Amygdala (tissue), 56 donors: ENCODE measurements around the gene WDFY2.
A peak's percentile ranks its signal among the peaks of the same experiment; 100 is the strongest.
"Not testable (repeated sequence)": the region's sequence is repeated elsewhere in the genome, so short reads cannot be mapped to it uniquely, and the experiment has no call there.

ENCODE experiments used
- DNase-seq, 56 donors: peaks; one replicate each; lab custom pipeline; 2025; lab: John Stamatoyannopoulos, UW

WDFY2 gene

DNA sequence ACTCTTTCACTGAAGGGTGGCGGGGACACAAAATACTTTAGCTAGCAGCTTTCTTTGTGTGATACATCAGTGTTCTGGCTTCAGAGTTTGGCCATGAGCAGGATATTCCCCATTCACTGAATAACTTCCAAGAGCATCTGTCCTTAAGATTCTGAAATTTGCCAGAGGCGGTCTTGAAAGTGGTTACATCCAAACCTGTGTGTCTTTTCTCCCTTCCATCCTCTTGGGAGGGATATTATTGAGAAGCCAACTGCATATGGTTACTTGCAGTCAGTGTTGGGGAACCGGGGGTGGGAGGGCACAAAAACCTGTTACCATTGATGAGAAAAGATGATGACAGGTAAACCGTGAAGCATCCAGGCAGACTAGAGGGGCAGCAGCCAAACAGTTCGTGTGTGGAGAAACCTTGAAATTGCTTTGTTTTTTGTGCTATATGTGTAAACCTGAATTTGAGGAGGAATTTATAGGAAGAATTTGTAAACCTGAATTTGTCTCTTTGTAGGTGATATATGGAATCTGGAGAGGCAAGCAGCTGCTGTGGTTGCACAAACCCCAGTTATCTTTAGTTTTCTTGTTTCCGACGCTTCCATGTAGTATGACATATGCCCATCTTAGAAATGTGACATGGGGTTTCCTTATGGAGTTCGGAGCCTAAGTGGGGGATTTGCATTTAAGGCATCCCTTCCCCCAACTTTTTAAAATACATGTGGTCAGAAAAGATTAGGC lies 104.8 kb downstream of the WDFY2 start:
- DNase-seq: peak in 3 of 56 donors; percentile 16 to 26 (median 21)

DNA sequence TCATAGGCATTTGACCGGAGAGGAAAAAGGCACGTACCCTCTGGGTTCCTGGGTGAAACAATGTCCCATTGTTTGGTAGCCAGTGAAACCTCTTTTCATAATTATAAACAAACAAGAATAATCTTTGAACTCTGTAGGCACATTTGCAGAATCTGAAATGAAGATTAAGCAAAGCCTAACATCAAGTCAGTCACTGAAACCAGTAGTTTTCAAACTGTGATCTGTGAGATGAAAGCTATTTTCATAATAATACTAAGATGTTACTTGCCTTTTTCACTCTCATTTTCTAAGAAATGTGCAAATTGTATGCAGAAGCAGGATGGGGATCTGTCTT lies 105.4 kb downstream of the WDFY2 start:
- peak in 9 of 56 donors; percentile 2 to 36 (median 16) for DNase-seq

DNA sequence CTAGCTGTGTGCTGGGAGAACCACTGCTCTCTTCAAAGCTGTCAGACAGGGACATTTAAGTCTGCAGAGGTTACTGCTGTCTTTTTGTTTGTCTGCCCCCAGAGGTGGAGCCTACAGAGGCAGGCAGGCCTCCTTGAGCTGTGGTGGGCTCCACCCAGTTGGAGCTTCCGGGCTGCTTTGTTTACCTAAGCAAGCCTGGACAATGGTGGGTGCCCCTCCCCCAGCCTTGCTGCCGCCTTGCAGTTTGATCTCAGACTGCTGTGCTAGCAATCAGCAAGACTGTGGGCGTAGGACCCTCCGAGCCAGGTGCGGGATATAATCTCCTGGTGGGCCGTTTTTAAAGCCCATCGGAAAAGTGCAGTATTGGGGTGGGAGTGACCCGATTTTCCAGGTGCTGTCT lies 111.4 kb downstream of the WDFY2 start:
- DNase-seq: not testable (repeated sequence)

DNA sequence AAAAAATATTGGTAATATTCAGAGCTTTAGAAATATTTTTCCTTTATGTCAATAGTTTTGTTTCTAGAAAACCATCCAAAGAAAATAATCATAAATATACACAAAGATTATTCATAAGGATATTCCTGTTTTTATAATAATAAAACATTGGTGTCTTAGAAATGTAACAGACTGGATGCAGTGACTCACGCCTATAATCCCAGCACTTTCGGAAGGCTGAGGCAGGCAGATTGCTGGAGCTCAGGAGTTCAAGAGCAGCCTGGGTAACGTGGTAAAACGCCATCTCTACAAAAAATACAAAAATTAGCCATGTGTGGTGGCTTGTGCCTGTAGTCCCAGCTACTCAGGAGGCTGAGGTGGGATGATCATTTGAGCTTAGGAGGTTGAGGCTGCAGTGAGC lies 112.9 kb downstream of the WDFY2 start:
- DNase-seq: no peak

DNA sequence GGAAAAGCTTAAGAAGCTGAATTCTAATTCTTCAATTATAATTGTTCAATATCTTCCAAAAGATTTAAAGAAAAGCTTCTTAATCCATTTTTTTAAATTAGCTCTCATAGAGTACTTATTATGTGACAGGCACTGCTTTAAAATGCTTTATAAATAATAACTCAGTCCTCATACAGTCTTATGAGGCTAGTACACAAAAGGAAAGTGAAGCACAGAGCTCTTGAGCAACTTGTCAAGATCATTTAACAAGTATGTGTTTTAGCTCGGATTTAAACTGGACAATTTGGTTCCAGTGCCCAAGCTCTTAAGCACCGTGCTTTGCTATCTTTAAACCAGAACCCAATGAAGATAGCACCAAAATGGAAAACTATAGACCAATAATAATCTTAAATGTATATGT lies 113.6 kb downstream of the WDFY2 start:
- DNase-seq: no peak

DNA sequence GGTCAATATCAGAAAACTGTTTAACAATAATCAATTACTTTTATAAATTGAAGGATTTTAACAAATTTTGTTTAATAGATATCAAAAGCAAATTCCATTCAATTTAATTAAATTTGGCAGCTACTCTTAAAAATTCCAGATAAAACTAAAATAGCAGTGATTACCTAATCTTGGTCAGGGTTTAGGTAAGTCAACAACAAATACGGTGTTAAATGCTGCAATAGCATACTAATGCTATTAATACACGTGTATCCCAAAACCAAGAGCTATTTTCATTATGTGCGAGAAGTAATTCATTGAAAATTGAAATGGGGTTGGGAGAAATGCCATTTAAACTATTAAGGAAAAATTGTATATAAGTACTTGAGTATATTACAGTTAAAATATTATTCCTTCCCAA lies 114.1 kb downstream of the WDFY2 start:
- no peak for DNase-seq

DNA sequence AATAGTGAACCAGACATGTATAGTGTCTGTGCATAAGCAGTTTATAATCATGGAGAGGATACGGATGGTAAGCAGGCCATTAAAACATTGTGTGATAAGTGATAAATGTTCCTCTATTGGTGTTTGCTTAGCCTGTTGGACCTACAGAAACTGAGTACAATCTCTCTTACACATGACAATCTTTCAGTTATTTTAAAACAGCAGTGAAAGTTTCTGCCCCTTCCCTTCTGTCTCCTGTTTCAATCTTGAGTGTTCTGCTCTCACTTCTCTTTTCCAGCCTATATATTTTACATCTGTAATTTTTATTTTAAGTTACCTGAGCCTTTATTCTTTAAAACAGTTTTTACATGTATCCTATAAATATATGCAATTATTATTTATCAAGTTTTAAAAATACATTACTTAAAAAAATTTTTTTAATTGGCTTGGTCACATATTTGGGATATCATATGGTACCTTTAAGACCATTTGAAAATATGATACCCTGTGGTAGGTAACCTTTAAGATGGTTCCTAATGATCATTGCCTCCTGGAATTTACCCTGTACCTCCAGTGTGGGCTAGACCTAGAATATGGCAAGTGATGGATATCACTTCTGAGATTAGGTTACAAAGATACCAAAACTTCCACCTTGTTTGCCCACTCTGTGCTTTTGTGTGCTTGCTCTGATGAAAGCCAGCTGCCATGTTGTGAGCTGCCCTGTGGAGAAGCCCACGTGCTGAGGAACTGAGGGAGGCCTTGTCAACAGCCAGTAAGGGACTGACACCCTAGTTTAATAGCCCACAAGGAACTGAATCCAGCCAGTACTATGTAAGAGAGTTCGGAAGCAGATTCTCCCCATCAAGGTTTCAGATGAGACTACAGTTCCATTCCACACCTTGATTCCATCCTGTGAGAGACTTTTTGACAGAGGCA lies 120.4 kb downstream of the WDFY2 start:
- DNase-seq: no peak

DNA sequence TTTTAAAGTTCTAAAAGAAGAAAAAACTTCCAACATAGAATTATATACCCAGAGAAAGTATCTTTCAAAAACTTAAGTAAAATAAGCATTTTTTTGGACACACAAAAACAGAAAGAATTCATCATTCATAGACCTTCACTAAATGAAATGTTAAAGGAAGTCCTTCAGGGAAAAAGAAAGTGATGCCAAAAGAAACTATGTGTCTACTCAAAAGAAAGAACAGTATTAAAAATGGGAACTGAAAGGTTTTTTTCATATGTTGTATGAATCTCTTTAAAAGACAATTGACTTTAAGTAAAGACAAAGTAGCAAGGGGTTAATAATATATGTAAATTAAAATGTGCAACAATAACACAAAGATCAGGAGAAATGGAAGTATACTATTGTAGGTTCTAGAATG lies 123.2 kb downstream of the WDFY2 start:
- DNase-seq: no peak

DNA sequence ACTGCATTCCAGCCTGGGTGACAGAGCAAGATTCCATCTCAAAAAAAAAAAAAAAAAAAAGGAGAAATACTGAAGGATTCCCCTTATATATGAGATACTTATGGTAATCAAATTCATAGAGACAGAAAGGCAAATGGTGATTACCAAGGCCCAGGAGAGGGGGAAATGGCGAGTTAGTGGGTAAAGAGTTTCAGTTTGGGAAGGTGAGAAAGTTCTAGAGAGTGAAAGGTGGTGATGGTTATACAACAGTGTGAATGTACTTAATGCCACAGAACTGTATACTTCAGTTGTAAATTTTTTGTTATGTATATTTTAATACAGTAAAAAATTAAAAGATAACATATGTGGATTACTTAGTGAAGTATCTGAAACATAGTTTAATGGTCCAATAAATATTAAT lies 129.5 kb downstream of the WDFY2 start:
- no peak for DNase-seq

DNA sequence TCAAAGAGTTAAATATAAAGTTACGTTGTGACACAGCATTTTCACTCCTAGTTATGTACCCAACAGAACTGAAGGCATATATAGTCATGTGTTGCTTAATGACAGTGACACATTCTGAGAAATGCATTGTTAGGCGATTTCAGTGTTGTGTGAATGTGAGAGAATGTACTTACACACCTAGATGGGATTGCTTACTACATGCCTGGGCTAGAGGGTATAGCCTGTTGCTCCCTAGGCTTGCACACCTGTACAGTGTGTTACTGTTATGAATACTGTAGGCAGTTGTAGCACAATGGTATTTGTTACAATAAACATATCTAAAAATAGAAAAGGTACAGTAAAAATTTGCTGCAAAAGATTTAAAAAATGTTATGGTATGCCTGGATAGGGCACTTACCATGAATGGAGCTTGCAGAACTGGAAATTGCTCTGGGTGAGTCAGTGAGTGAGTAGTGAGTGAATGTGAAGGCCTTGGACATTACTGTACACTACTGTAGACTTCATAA lies 130.5 kb downstream of the WDFY2 start:
- no peak for DNase-seq

DNA sequence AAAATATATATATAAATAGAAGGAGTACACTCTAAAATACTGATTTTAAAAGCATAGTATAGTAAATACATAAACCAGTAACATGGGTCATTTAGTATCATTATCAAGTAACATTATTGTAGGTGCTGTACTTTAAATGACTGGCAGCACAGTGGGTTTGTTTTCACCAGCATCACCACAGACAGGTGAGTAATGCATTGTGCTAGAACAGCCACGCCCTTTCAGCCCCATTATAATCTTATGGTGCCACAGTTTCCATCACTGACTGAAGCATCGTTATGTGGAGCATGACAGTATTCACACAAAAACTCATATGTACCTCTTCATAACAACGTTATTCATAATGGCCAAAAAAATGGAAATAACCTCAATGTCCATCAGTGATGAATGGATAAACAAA lies 131.4 kb downstream of the WDFY2 start:
- no peak for DNase-seq

DNA sequence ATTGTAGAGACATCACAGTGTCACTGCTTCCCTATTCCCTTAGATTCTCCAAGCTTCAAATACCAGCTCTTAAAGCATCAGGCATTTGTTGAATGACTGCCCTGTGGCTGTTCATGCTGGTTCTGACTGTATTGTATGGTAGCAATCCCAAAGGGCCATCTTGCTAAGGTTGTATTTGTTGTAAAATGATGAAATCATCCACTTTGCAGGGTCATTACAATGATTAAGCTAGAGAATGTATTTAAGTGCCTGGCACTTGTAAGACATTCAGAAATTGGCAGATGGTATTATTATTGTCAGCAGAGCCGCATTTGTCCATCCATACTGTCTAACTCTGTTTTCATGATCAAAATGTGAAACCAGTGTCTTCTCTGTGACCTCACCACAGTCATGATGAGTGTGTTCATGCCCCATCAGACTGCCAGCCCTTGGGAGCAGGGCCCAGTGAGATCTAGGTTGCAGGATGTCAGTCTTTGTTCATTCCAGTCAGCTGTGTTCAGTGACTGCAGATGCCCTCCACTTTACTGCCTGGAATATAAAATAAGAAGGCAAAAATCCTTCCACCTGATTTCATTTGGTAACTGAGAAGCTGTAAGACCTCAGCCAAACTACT lies 133.6 kb downstream of the WDFY2 start:
- peak in 2 of 56 donors; percentile 23 to 33 for DNase-seq

DNA sequence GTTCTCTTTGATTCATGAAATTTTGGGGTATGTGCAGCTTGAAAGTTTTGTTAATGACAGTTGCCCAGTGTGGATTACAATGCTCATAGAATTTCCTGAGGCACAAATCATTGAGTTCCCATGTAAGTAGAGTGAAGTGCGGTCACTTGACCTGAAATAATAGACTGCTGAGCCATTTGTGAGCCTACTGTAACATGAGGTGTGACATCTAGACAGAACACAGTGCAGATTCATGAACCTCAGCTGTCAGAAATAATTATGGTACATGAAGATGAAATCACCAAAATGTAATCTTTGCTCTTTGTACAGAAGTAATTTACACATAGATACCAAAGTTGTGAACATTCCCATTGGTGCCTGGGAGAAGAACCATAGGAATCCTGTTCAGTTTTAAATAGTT lies 135.1 kb downstream of the WDFY2 start:
- no peak for DNase-seq

DNA sequence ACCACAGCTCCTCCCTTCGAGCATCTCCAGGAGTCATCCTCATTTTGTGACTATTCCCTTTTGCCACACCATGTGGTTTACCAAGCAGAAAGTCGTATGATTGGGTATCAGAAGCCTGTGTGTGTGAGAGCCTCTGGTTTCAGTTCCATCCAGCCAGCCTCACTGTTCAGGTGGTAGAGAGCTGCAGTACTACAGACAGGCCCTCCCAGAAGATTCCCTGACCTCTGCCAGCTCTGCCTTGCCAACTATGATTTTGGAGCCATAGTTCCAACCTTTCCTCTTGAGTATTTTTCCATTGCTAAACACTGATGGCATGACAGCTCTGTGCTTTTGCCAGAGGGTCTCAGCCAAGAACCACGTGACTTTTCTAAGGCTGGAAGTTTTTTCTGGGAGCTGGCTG lies 137.2 kb downstream of the WDFY2 start:
- DNase-seq: peak in 5 of 56 donors; percentile 19 to 39 (median 22)

DNA sequence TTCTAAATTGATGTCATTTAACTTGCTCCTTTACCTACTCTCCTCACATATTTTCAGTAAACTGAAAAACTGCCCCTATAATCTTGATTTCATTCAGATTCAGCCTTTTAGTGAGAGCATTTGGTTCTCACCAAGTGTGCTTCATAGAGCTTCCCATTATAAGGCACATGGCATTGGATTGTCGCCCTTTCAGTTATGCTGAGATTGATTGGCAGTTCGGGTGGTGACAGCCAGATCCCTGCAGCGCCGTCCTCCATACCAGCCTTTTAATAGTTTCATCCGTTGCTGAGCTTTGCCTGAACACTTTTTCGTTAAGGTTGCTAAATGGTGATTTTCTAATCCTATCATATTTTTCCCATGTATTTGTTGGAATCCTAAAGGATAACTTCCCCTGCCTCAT lies 139.3 kb downstream of the WDFY2 start:
- peak in 2 of 56 donors; percentile 10 to 32 for DNase-seq

DNA sequence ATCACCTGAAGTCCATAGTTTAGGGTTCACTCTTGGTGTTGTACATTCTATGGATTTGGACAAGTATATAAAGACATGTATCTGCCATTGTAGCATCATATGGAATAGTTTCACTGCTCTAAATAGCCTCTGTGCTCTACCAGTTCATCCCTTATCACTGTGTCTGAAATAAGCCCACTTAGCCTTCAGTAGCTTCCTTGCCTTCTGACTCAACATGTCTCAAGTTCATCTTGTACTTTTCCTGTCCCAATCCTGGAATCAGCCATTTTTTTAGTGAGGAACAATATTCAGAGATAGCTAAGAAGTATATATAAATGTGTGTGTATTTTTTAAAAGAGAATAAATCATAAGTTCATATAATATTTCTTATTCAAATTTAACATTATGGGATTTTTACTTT lies 140.5 kb downstream of the WDFY2 start:
- DNase-seq: no peak

DNA sequence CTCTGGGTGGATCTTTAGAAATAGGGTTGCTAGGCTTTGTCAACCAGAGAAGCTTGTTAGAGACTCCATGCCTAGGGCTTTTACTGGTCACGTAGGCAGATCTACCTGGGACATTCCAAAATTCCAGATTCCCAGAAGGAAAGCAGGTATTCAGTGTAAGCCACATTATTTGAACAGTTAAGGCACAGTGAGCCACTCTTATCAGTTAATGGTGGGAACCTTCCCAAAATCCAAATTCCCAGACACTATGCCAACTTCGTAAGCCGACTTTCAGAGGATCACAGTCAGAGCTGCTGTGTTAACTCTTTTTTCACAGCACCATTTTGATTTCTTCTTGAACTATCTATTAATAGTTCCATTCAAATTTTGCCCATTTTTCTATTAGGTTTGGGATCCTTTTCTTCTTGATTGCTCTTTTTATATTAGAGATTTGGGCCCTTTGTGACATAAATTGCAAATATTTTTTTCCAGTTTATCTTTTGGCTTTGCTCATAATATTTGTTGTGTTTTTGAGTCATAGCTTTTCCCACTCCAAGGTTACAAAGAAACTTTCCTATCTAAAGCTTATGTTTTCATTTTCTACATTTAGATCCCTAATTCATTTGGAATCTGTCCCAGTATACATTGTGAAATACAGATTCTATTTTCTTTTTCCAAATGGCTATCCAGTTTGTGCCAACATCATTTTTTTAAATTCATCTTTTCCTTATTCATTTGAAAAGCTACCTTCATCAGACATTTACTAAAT lies 142.4 kb downstream of the WDFY2 start:
- no peak for DNase-seq

DNA sequence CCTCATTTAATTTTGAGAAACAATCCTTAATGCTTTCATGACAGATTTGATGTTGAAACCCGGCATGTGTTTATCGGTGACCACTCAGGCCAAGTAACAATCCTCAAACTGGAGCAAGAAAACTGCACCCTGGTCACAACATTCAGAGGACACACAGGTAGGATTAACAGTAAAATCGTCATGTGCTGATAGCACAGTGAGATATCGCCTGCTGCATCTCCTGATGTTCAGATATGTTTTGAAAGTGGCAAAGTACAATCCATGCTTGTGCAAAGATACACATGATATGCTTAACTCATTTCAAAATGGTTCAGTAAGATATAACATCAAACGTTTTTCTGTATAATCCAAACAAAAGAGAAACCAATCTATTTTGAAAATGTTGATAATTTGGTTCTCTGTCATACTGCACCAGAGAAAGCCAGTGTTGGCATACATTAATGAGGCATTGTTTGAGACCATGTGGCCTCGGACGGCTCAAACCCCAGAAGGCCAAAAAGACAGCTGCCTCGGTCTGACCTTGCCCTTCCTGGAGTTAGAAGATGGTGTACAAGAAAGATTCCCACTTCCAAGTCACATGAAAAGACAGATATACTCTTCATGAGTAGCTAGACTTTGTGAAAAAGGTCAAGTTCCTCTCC lies 143.5 kb downstream of the WDFY2 start:
- peak in 19 of 56 donors; percentile 5 to 71 (median 27) for DNase-seq

DNA sequence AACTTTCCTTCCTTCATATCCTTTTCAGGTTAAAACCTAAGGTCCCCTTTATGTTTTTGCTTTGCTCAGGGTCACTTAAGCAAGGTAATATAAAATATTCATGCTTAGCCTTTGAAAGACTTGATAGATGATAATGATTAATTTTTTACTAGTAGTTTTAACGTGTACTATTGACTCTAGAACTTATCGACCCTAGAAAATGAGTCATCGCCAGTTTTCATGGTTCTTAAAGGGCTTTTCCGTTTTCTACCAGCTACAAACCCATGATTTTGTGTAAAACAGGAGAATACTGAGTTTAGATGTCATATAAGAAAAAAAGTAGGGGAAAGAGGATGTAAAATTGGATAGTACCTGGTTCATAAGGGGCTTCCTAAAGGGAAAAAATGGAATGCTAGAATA lies 144.0 kb downstream of the WDFY2 start:
- no peak for DNase-seq

DNA sequence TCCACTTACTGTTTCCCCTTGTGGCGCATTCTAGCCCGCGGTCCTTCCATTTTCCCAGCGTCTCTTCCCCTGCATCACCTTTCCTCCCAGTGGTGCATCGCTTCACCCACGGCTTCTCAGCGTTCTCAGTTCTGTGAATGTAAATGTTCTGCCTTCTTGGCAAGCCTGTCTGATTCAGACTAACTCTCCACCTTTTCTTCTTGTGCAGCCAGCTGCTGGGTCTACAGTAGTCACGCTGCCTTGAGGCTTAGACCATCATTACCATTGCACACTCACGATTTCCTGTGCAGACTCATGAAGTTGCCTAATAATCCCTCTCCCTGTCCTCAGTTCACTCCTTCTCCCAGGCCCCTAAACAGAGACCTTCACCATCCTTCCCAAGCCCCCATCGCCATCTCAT lies 144.7 kb downstream of the WDFY2 start:
- no peak for DNase-seq
